Tibial nerve (tissue), 4 donors: ENCODE measurements around the gene SIAE. TPM values are rescaled to one million over a fixed set of nuclear protein-coding genes. Genes with fewer than 3 reads are reported as not detected.

ENCODE experiments used
- DNase-seq, 2 donors: peaks; one replicate each; pipeline ENCODE4 v3.0.0-alpha.2; 2019; ENCODE audit warnings: low spot score in 2 of 2
- H3K27ac ChIP-seq, 4 donors: fragments of 200-600 bp; sonication (generic) in 3 of 4; one replicate each; pipeline ENCODE4 v1.5.1; 2017 to 2019; ENCODE audit warnings: mild to moderate bottlenecking in 1 of 4
- H3K27me3 ChIP-seq, 2 donors: fragments of 200-600 bp; sonication (generic) in 1 of 2; one replicate each; pipeline versions ENCODE4 v1.5.1 to v1.6.0; 2017 to 2019
- H3K36me3 ChIP-seq, 3 donors: fragments of 200-600 bp; sonication (generic); one replicate each; pipeline ENCODE4 v1.5.1; 2018 to 2019
- H3K4me1 ChIP-seq, 4 donors: fragments of 200-600 bp; sonication (generic) in 3 of 4; one replicate each; pipeline ENCODE4 v1.5.1; 2017 to 2019
- H3K4me3 ChIP-seq, 4 donors: fragments of 200-600 bp; sonication (generic) in 3 of 4; one replicate each; pipeline ENCODE4 v1.5.1; 2017 to 2019; ENCODE audit warnings: mild to moderate bottlenecking in 1 of 4, moderate library complexity in 1 of 4
- H3K9me3 ChIP-seq, 4 donors: fragments of 200-600 bp; sonication (generic) in 3 of 4; one replicate each; pipeline ENCODE4 v1.5.1; 2017 to 2019
- CTCF ChIP-seq, 5 experiments: fragments of 200-600 bp in 3 of 5; fragments of 450-650 bp in 2 of 5; sonication (generic) in 3 of 5; IDR thresholded peaks; one replicate each; pipeline ENCODE4 v1.5.1; 2016 to 2019; ENCODE audit warnings: antibody characterized with exemption in 5 of 5, mild to moderate bottlenecking in 3 of 5, moderate library complexity in 2 of 5
- EP300 ChIP-seq, 2 donors: sonication (generic); formaldehyde crosslinking; IDR thresholded peaks; one replicate each; pipeline ENCODE4 v1.6.1; 2017; ENCODE audit warnings: antibody characterized with exemption in 2 of 2, mild to moderate bottlenecking in 1 of 2
- POLR2A ChIP-seq, 2 donors: fragments of 450-650 bp; IDR thresholded peaks; one replicate each; pipeline ENCODE4 v1.6.1; 2017; ENCODE audit warnings: antibody characterized with exemption in 2 of 2, mild to moderate bottlenecking in 2 of 2, moderate library complexity in 2 of 2
- WGBS, 2 donors: methylation state at CpG; one replicate each; pipeline ENCODE4 v1.1.5; 2018; 5-methylcytosine and 5-hydroxymethylcytosine counted together
- total RNA-seq, 4 donors: library from RNA; depleted of rRNA; stranded (reverse); fragments of >200 nt; gene quantifications; one replicate each; pipeline ENCODE4 v1.1.0, GENCODE V29; 2016

The SIAE gene
- total RNA-seq, 4 donors from 2014 or later: 6.5 to 20.0 (median 8.2) TPM

- peak within 1 kb of the TSS; percentile 88 to 99 (median 90) for H3K4me3 ChIP-seq
- peak; percentile 71 to 85 for DNase-seq
- peak within 1 kb of the TSS; percentile 86 to 93 (median 90) for H3K27ac ChIP-seq
- H3K36me3 ChIP-seq: peaks cover 0 to 29% (median 8%) of the 10 kb centered on the region in 3 donors
- TF ChIP-seq POLR2A (IDR thresholded peaks at IDR 0.05) (peak; percentile 47 to 81), CTCF (IDR thresholded peaks at IDR 0.05) (peak in 1 of 5 experiments; percentile 25), EP300 (IDR thresholded peaks at IDR 0.05) (peak; percentile 26 to 95)
- WGBS, 2 donors: 1% methylated on average over 48 to 57 of the region's 57 CpGs
- peaks cover 0 to 43% (median 13%) of the 10 kb centered on the region in 4 donors for H3K4me1 ChIP-seq
- H3K9me3 ChIP-seq: no peaks in the 10 kb centered on the region
- no peaks in the 10 kb centered on the region for H3K27me3 ChIP-seq
Observed at GRCh38 chr11:124622531-124623451, 50.7 kb downstream of the SIAE start, which contains the start of gene TBRG1. TSS of gene TBRG1 (plus strand) at chr11:124622864. CDS start at chr11:124623084, 220 bp downstream.

GRCh38 chr11:124618863-124619262, 54.7 kb downstream of the SIAE start:
- no peaks in the 10 kb centered on the region for H3K36me3 ChIP-seq
- H3K27ac ChIP-seq: no peak overlapping the region
- H3K4me1 ChIP-seq: peaks cover 0 to 12% (median 7%) of the 10 kb centered on the region in 4 donors
- no peak overlapping the region for H3K4me3 ChIP-seq
- no peaks in the 10 kb centered on the region for H3K9me3 ChIP-seq
- WGBS, 2 donors: 76 to 83% methylated on average over 5 of the region's 5 CpGs
- H3K27me3 ChIP-seq: peaks cover 0 to 9% of the 10 kb centered on the region in 2 donors
- no peak for DNase-seq
- no peak for TF ChIP-seq CTCF (IDR thresholded peaks at IDR 0.05)
- no peak for TF ChIP-seq POLR2A (IDR thresholded peaks at IDR 0.05)
- TF ChIP-seq EP300 (IDR thresholded peaks at IDR 0.05): no peak

- no peaks in the 10 kb centered on the region for H3K9me3 ChIP-seq
- no peaks in the 10 kb centered on the region for H3K4me1 ChIP-seq
- H3K36me3 ChIP-seq: no peaks in the 10 kb centered on the region
- peaks cover 0 to 9% of the 10 kb centered on the region in 2 donors for H3K27me3 ChIP-seq
- TF ChIP-seq POLR2A (IDR thresholded peaks at IDR 0.05) (no peak), EP300 (IDR thresholded peaks at IDR 0.05) (no peak), CTCF (IDR thresholded peaks at IDR 0.05) (no peak)
- H3K4me3 ChIP-seq: no peak overlapping the region
- H3K27ac ChIP-seq: no peak overlapping the region
- WGBS, 2 donors: 57% methylated on average over 9 to 10 of the region's 10 CpGs
- DNase-seq: no peak
Observed at GRCh38 chr11:124612567-124613246, 60.8 kb downstream of the SIAE start.

- DNase-seq: no peak
- Histone ChIP-seq H3K27me3 (peaks cover 0 to 9% of the 10 kb centered on the region in 2 donors), H3K27ac (no peak overlapping the region), H3K4me3 (no peak overlapping the region), H3K9me3 (no peaks in the 10 kb centered on the region), H3K36me3 (no peaks in the 10 kb centered on the region), H3K4me1 (no peaks in the 10 kb centered on the region)
- TF ChIP-seq EP300 (IDR thresholded peaks at IDR 0.05) (no peak), POLR2A (IDR thresholded peaks at IDR 0.05) (no peak), CTCF (IDR thresholded peaks at IDR 0.05) (no peak)
- 59 to 63% methylated on average over 3 of the region's 3 CpGs for WGBS, 2 donors
Observed at GRCh38 chr11:124612045-124612444, 61.5 kb downstream of the SIAE start.
